Hepatocyte (in vitro differentiated cells): Measurements from ENCODE around the gene CFAP410.

ENCODE experiments used
- CTCF ChIP-seq: fragments of 200-600 bp; sonication (generic); IDR thresholded peaks from 2 replicates; pipeline ENCODE4 v1.5.1; 2016; ENCODE audit warnings: antibody characterized with exemption, mild to moderate bottlenecking; ENCODE audit not compliant: poor library complexity
- EZH2phosphoT487 ChIP-seq: fragments of 200-600 bp; sonication (generic); IDR thresholded peaks from one replicate; pipeline ENCODE4 v1.6.1; 2018; ENCODE audit warnings: antibody characterized with exemption, mild to moderate bottlenecking, low read depth, moderate library complexity; ENCODE audit not compliant: unreplicated experiment, severe bottlenecking

DNA sequence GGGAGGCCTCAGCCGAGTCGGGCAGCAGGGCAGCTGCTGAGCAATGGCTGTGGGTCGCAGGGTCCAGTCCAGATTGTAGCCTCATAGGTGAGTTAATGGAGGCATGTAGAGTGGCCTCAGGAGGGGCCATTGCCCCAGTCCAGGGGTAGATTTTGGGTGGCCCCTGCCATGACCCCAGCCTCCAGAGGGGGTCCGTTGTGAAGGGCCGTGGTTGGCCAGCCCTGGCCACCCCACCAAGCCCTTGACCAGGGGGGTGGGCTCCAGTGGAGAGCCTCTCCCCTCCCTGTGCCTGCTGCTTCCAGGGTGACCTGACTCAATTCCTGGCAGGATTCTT lies 40.3 kb upstream of the CFAP410 start:
- TF ChIP-seq CTCF = no peak
- no peak for TF ChIP-seq EZH2phosphoT487
